Esophagus muscularis mucosa (tissue), 3 donors: ENCODE data around the gene L3MBTL1.

ENCODE experiments used
- CTCF ChIP-seq, 3 experiments: fragments of 200-600 bp in 2 of 3; fragments of 450-650 bp in 1 of 3; sonication (generic) in 2 of 3; IDR thresholded peaks; one replicate each; pipeline ENCODE4 v1.5.1; 2017 to 2019; ENCODE audit warnings: antibody characterized with exemption in 3 of 3, mild to moderate bottlenecking in 2 of 3, moderate library complexity in 1 of 3
- EP300 ChIP-seq: sonication (generic); formaldehyde crosslinking; IDR thresholded peaks from one replicate; pipeline ENCODE4 v1.6.1; 2017; ENCODE audit warnings: antibody characterized with exemption

DNA sequence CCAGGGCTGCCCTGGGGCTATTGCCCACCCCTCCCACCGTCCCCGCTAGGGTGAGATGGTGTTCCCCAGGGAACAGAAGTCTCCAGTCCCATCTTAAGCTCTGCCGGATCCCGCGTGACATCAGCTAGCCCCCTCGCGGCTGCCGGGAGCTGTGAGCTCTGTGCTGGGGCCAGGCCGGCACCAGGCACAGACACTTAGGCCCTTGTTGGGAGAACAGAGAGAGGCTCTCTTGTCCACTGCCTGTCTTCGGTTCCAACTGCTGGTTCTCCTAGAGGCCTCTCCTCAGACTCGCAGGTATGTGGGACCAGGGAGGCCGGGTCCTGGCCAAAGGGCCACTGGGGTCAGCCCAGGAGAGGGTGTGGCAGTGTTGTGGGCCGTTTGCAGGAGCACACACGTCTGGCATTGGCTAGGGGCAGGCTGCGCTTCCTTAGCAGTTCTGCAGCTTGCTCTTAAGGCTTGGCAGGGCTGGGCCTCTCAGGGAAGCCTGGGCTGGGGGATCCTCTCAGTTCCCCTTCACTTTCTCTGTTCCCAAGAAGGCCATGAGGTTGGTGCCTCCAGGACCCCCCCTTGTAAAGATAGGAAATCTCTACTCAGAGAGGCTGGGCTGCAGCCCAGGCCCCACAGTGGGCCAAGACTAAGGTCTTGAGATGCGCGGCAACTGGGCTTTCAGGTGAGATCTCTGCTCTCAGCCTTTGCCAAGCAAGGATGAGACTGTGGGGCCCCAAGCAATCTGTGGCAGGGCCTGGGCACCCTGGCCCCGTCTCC is 57.7 kb downstream of the L3MBTL1 start:
- TF ChIP-seq EP300, result no peak
- no peak for TF ChIP-seq CTCF (IDR thresholded peaks at IDR 0.05)
